ENCODE results near the gene PAGE2.
"Not testable (repeated sequence)": the region's sequence is repeated elsewhere in the genome, so short reads cannot be mapped to it uniquely, and the experiment has no call there.

Gene PAGE2

GRCh38 chrX:55107911-55108310 is 19.1 kb downstream of the PAGE2 start:
- TF ChIP-seq EZH2phosphoT487 (IDR thresholded peaks at IDR 0.05; ENCODE audit: borderline replicate concordance) (no peak), CTCF (conservative IDR thresholded peaks at IDR 0.05; ENCODE audit: low read length) (no peak)
- Histone ChIP-seq H3K79me2 (ENCODE audit: insufficient read depth, low read length) (no peaks in the 10 kb centered on the region), H3K4me2 (ENCODE audit: low read depth, low read length, poor library complexity, severe bottlenecking) (no peak overlapping the region), H3F3A (ENCODE audit: low read depth) (no peaks in the 10 kb centered on the region), H3K9me3 (ENCODE audit: insufficient read depth, low read depth, low read length) (no peaks in the 10 kb centered on the region), H3K9me2 (replicated peaks; ENCODE audit: low read depth, low read length) (no peaks in the 10 kb centered on the region), H3K4me3 (ENCODE audit: low read length, poor library complexity, severe bottlenecking) (no peak overlapping the region), H3K4me1 (ENCODE audit: insufficient read depth, low read length, poor library complexity, severe bottlenecking) (no peaks in the 10 kb centered on the region), H4K20me1 (ENCODE audit: insufficient read depth, low read length, poor library complexity, severe bottlenecking) (no peaks in the 10 kb centered on the region), H3K9ac (ENCODE audit: low read depth, low read length, poor library complexity, severe bottlenecking) (no peak overlapping the region), H3K36me3 (ENCODE audit: insufficient read depth, low read length) (no peaks in the 10 kb centered on the region), H3K27me3 (ENCODE audit: insufficient read depth, low read length, poor library complexity, severe bottlenecking) (no peaks in the 10 kb centered on the region), H2AFZ (ENCODE audit: low read length) (no peak overlapping the region)

GRCh38 chrX:55109306-55109705 is 20.5 kb downstream of the PAGE2 start:
- Histone ChIP-seq H4K20me1 (ENCODE audit: insufficient read depth, low read length, poor library complexity, severe bottlenecking) (no peaks in the 10 kb centered on the region), H3F3A (ENCODE audit: low read depth) (no peaks in the 10 kb centered on the region), H3K4me2 (ENCODE audit: low read depth, low read length, poor library complexity, severe bottlenecking) (no peak overlapping the region), H2AFZ (ENCODE audit: low read length) (no peak overlapping the region), H3K4me3 (ENCODE audit: low read length, poor library complexity, severe bottlenecking) (no peak overlapping the region), H3K9ac (ENCODE audit: low read depth, low read length, poor library complexity, severe bottlenecking) (no peak overlapping the region), H3K79me2 (ENCODE audit: insufficient read depth, low read length) (no peaks in the 10 kb centered on the region), H3K4me1 (ENCODE audit: insufficient read depth, low read length, poor library complexity, severe bottlenecking) (no peaks in the 10 kb centered on the region), H3K9me2 (replicated peaks; ENCODE audit: low read depth, low read length) (no peaks in the 10 kb centered on the region), H3K27me3 (ENCODE audit: insufficient read depth, low read length, poor library complexity, severe bottlenecking) (no peaks in the 10 kb centered on the region), H3K36me3 (ENCODE audit: insufficient read depth, low read length) (no peaks in the 10 kb centered on the region), H3K9me3 (ENCODE audit: insufficient read depth, low read depth, low read length) (no peaks in the 10 kb centered on the region)
- TF ChIP-seq EZH2phosphoT487 (IDR thresholded peaks at IDR 0.05; ENCODE audit: borderline replicate concordance), result no peak
- TF ChIP-seq CTCF (conservative IDR thresholded peaks at IDR 0.05; ENCODE audit: low read length), result no peak

GRCh38 chrX:55111578-55112254 is 22.9 kb downstream of the PAGE2 start:
- H2AFZ ChIP-seq (ENCODE audit: low read length), result no peak overlapping the region
- no peaks in the 10 kb centered on the region for H3K36me3 ChIP-seq (ENCODE audit: insufficient read depth, low read length)
- no peaks in the 10 kb centered on the region for H3F3A ChIP-seq (ENCODE audit: low read depth)
- no peaks in the 10 kb centered on the region for H3K79me2 ChIP-seq (ENCODE audit: insufficient read depth, low read length)
- H3K4me1 ChIP-seq (ENCODE audit: insufficient read depth, low read length, poor library complexity, severe bottlenecking), result no peaks in the 10 kb centered on the region
- H3K4me2 ChIP-seq (ENCODE audit: low read depth, low read length, poor library complexity, severe bottlenecking), result no peak overlapping the region
- no peak overlapping the region for H3K4me3 ChIP-seq (ENCODE audit: low read length, poor library complexity, severe bottlenecking)
- H4K20me1 ChIP-seq (ENCODE audit: insufficient read depth, low read length, poor library complexity, severe bottlenecking), result no peaks in the 10 kb centered on the region
- no peak overlapping the region for H3K9ac ChIP-seq (ENCODE audit: low read depth, low read length, poor library complexity, severe bottlenecking)
- TF ChIP-seq CTCF (conservative IDR thresholded peaks at IDR 0.05; ENCODE audit: low read length), result no peak
- no peak for TF ChIP-seq EZH2phosphoT487 (IDR thresholded peaks at IDR 0.05; ENCODE audit: borderline replicate concordance)
- H3K9me2 ChIP-seq (replicated peaks; ENCODE audit: low read depth, low read length), result no peaks in the 10 kb centered on the region
- no peaks in the 10 kb centered on the region for H3K9me3 ChIP-seq (ENCODE audit: insufficient read depth, low read depth, low read length)
- no peaks in the 10 kb centered on the region for H3K27me3 ChIP-seq (ENCODE audit: insufficient read depth, low read length, poor library complexity, severe bottlenecking)

- H3K27me3 ChIP-seq (ENCODE audit: insufficient read depth, low read length, poor library complexity, severe bottlenecking); H3K4me1 ChIP-seq (ENCODE audit: insufficient read depth, low read length, poor library complexity, severe bottlenecking); H2AFZ ChIP-seq (ENCODE audit: low read length); H3K9me2 ChIP-seq (replicated peaks; ENCODE audit: low read depth, low read length); H3K4me3 ChIP-seq (ENCODE audit: low read length, poor library complexity, severe bottlenecking); H3K36me3 ChIP-seq (ENCODE audit: insufficient read depth, low read length); H3K4me2 ChIP-seq (ENCODE audit: low read depth, low read length, poor library complexity, severe bottlenecking); H3F3A ChIP-seq (ENCODE audit: low read depth); H3K79me2 ChIP-seq (ENCODE audit: insufficient read depth, low read length); H4K20me1 ChIP-seq (ENCODE audit: insufficient read depth, low read length, poor library complexity, severe bottlenecking); H3K9me3 ChIP-seq (ENCODE audit: insufficient read depth, low read depth, low read length); H3K9ac ChIP-seq (ENCODE audit: low read depth, low read length, poor library complexity, severe bottlenecking): not testable (repeated sequence)
Measured at GRCh38 chrX:55116589-55116988, 27.8 kb downstream of the PAGE2 start.

All from Loucy (cell line).